ENCODE results near the gene HS6ST2. TPM values are rescaled to one million over a fixed set of nuclear protein-coding genes. Genes with fewer than 3 reads are reported as not detected.

Gene HS6ST2
- total and polyA plus RNA-seq, 4 experiments from 2014 or later: not detected

GRCh38 chrX:132634521-132634920 lies 323.9 kb downstream of the HS6ST2 start:
- Mint-ChIP-seq H3K9me3 (no peaks in the 10 kb centered on the region), H3K4me3 (no peak overlapping the region), H3K27me3 (peaks cover 0 to 3% of the 10 kb centered on the region in 2 donors), H3K27ac (no peak overlapping the region), H3K4me1 (peaks cover 0 to 2% (median 0%) of the 10 kb centered on the region in 4 donors), H3K36me3 (no peaks in the 10 kb centered on the region)
- H3K27ac ChIP-seq (ENCODE audit: low read depth, low read length): no peak overlapping the region
- no peak for DNase-seq
- no peak overlapping the region for H3K4me3 ChIP-seq (ENCODE audit: low read length in 2 of 2)
- intact Hi-C loops (cut with micrococcal nuclease): no loop called here
- no peaks in the 10 kb centered on the region for H3K27me3 ChIP-seq (ENCODE audit: insufficient read depth, low read length)
- CTCF ChIA-PET (ENCODE audit: partially characterized antibody): interaction anchor here (0.5 kb wide), 1 partner anchor 580 kb away, joined by 3 read pairs; no protein-coding TSS in a partner anchor
- no peaks in the 10 kb centered on the region for H3K9me3 ChIP-seq (ENCODE audit: control insufficient read depth in 1 of 2, low read length in 2 of 2)
- no peaks in the 10 kb centered on the region for H3K4me1 ChIP-seq (ENCODE audit: insufficient read depth, low read length)
- H3K36me3 ChIP-seq (ENCODE audit: insufficient read depth, low read length): no peaks in the 10 kb centered on the region
- POLR2A ChIA-PET (ENCODE audit: partially characterized antibody): no interaction called here

GRCh38 chrX:132631579-132632232 lies 326.7 kb downstream of the HS6ST2 start:
- DNase-seq: peak in 4 of 5 donors; percentile 18 to 37 (median 26)
- POLR2A ChIA-PET (ENCODE audit: partially characterized antibody): interaction anchor here (1.2 kb wide), 1 partner anchor 10 kb away, joined by 3 read pairs; no protein-coding TSS in a partner anchor
- intact Hi-C loops (cut with micrococcal nuclease): loop anchor here (1.0 kb wide), 4 partner anchors 339 to 790 kb away; no protein-coding TSS in a partner anchor
- Histone ChIP-seq H3K4me1 (ENCODE audit: insufficient read depth, low read length) (no peaks in the 10 kb centered on the region), H3K4me3 (ENCODE audit: low read length in 2 of 2) (no peak overlapping the region), H3K9me3 (ENCODE audit: control insufficient read depth in 1 of 2, low read length in 2 of 2) (no peaks in the 10 kb centered on the region), H3K27me3 (ENCODE audit: insufficient read depth, low read length) (no peaks in the 10 kb centered on the region), H3K36me3 (ENCODE audit: insufficient read depth, low read length) (no peaks in the 10 kb centered on the region), H3K27ac (ENCODE audit: low read depth, low read length) (no peak overlapping the region)
- no peaks in the 10 kb centered on the region for H3K36me3 Mint-ChIP-seq
- no peak overlapping the region for H3K4me3 Mint-ChIP-seq
- no peak overlapping the region for H3K27ac Mint-ChIP-seq
- H3K9me3 Mint-ChIP-seq: no peaks in the 10 kb centered on the region
- CTCF ChIA-PET (ENCODE audit: partially characterized antibody): interaction anchor here (0.7 to 2.7 kb wide), 11 partner anchors 10 to 804 kb away, joined by 3 to 30 read pairs (median 5); no protein-coding TSS in a partner anchor
- peaks cover 0 to 2% (median 0%) of the 10 kb centered on the region in 4 donors for H3K4me1 Mint-ChIP-seq
- peaks cover 0 to 3% of the 10 kb centered on the region in 2 donors for H3K27me3 Mint-ChIP-seq

DNA sequence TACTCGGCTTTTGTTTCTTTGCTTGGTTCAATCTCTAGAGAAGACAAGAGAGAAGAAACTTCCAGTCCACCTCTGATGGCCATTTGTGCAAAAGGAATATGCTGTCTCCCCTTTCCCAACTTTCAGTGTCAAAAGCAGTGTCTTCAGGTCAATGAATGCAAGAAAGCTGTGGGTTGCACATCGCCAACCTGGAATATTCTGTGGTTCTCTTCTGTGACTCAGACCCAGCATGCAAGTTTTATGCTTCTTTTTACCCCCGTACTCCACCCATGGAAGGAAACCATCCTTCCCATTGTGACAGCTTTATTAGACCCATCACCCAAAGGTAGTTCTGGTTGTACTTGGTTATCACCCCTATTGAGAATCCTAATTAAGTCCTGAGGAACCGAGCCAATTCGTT lies 334.0 kb downstream of the HS6ST2 start:
- no peaks in the 10 kb centered on the region for H3K9me3 ChIP-seq (ENCODE audit: control insufficient read depth in 1 of 2, low read length in 2 of 2)
- no peak overlapping the region for H3K4me3 ChIP-seq (ENCODE audit: low read length in 2 of 2)
- H3K36me3 ChIP-seq (ENCODE audit: insufficient read depth, low read length): no peaks in the 10 kb centered on the region
- no peaks in the 10 kb centered on the region for H3K27me3 Mint-ChIP-seq
- H3K4me3 Mint-ChIP-seq: no peak overlapping the region
- no peak overlapping the region for H3K27ac ChIP-seq (ENCODE audit: low read depth, low read length)
- no peaks in the 10 kb centered on the region for H3K36me3 Mint-ChIP-seq
- H3K27me3 ChIP-seq (ENCODE audit: insufficient read depth, low read length): no peaks in the 10 kb centered on the region
- CTCF ChIA-PET (ENCODE audit: partially characterized antibody): interaction anchor here (3.1 kb wide), 1 partner anchor 332 kb away, joined by 13 read pairs; no protein-coding TSS in a partner anchor
- H3K9me3 Mint-ChIP-seq: no peaks in the 10 kb centered on the region
- H3K4me1 ChIP-seq (ENCODE audit: insufficient read depth, low read length): no peaks in the 10 kb centered on the region
- H3K27ac Mint-ChIP-seq: no peak overlapping the region
- POLR2A ChIA-PET (ENCODE audit: partially characterized antibody): no interaction called here
- H3K4me1 Mint-ChIP-seq: no peaks in the 10 kb centered on the region
- no peak for DNase-seq
- intact Hi-C loops (cut with micrococcal nuclease): no loop called here

GRCh38 chrX:132623942-132624341 lies 334.5 kb downstream of the HS6ST2 start:
- no peaks in the 10 kb centered on the region for H3K9me3 ChIP-seq (ENCODE audit: control insufficient read depth in 1 of 2, low read length in 2 of 2)
- Mint-ChIP-seq H3K9me3 (no peaks in the 10 kb centered on the region), H3K4me1 (no peaks in the 10 kb centered on the region), H3K36me3 (no peaks in the 10 kb centered on the region), H3K27ac (no peak overlapping the region), H3K4me3 (no peak overlapping the region), H3K27me3 (no peaks in the 10 kb centered on the region)
- H3K27me3 ChIP-seq (ENCODE audit: insufficient read depth, low read length): no peaks in the 10 kb centered on the region
- DNase-seq: no peak
- no peaks in the 10 kb centered on the region for H3K36me3 ChIP-seq (ENCODE audit: insufficient read depth, low read length)
- CTCF ChIA-PET (ENCODE audit: partially characterized antibody): interaction anchor here (3.1 kb wide), 1 partner anchor 331 kb away, joined by 13 read pairs; no protein-coding TSS in a partner anchor
- intact Hi-C loops (cut with micrococcal nuclease): no loop called here
- H3K27ac ChIP-seq (ENCODE audit: low read depth, low read length): no peak overlapping the region
- no peak overlapping the region for H3K4me3 ChIP-seq (ENCODE audit: low read length in 2 of 2)
- POLR2A ChIA-PET (ENCODE audit: partially characterized antibody): no interaction called here
- no peaks in the 10 kb centered on the region for H3K4me1 ChIP-seq (ENCODE audit: insufficient read depth, low read length)

GRCh38 chrX:132623300-132623699 lies 335.1 kb downstream of the HS6ST2 start:
- H3K4me1 Mint-ChIP-seq: no peaks in the 10 kb centered on the region
- H3K27me3 Mint-ChIP-seq: no peaks in the 10 kb centered on the region
- H3K27me3 ChIP-seq (ENCODE audit: insufficient read depth, low read length): no peaks in the 10 kb centered on the region
- no peak overlapping the region for H3K27ac ChIP-seq (ENCODE audit: low read depth, low read length)
- H3K9me3 Mint-ChIP-seq: no peaks in the 10 kb centered on the region
- H3K4me3 Mint-ChIP-seq: no peak overlapping the region
- no peaks in the 10 kb centered on the region for H3K9me3 ChIP-seq (ENCODE audit: control insufficient read depth in 1 of 2, low read length in 2 of 2)
- no peaks in the 10 kb centered on the region for H3K4me1 ChIP-seq (ENCODE audit: insufficient read depth, low read length)
- ChIA-PET POLR2A (ENCODE audit: partially characterized antibody) (no interaction called here), CTCF (ENCODE audit: partially characterized antibody) (interaction anchor here (1.3 to 3.1 kb wide), 3 partner anchors 9 to 330 kb away, joined by 3 to 13 read pairs (median 9); no protein-coding TSS in a partner anchor)
- H3K4me3 ChIP-seq (ENCODE audit: low read length in 2 of 2): no peak overlapping the region
- intact Hi-C loops (cut with micrococcal nuclease): no loop called here
- no peaks in the 10 kb centered on the region for H3K36me3 Mint-ChIP-seq
- H3K36me3 ChIP-seq (ENCODE audit: insufficient read depth, low read length): no peaks in the 10 kb centered on the region
- no peak for DNase-seq
- no peak overlapping the region for H3K27ac Mint-ChIP-seq

DNA sequence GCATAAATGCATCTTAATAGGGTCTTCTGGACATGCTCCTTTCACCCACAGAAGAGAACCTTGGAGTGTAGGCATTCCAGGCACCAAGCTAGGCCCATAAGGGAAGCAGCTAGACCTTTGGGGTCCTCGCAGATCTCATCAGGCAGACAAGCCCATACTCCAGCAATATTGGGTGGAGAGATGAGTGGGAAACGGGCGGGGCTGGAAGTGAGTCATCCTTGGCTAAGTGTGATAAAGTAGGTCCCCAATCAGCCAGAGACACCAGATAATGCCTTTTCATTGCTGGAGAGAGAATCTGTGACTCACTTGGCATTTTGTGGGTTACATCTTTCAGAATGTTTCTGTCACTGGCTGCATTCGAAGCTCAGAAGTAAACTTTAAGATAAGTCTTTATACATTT lies 336.3 kb downstream of the HS6ST2 start:
- CTCF ChIA-PET (ENCODE audit: partially characterized antibody): interaction anchor here (0.6 to 3.1 kb wide), 5 partner anchors 7 to 362 kb away, joined by 3 to 13 read pairs (median 5); no protein-coding TSS in a partner anchor
- intact Hi-C loops (cut with micrococcal nuclease): no loop called here
- Mint-ChIP-seq H3K4me3 (no peak overlapping the region), H3K4me1 (no peaks in the 10 kb centered on the region), H3K36me3 (no peaks in the 10 kb centered on the region), H3K27me3 (no peaks in the 10 kb centered on the region), H3K27ac (peak overlapping the region in 1 of 7 donors; percentile 10), H3K9me3 (no peaks in the 10 kb centered on the region)
- DNase-seq: no peak
- H3K27ac ChIP-seq (ENCODE audit: low read depth, low read length): no peak overlapping the region
- no peaks in the 10 kb centered on the region for H3K36me3 ChIP-seq (ENCODE audit: insufficient read depth, low read length)
- no peaks in the 10 kb centered on the region for H3K27me3 ChIP-seq (ENCODE audit: insufficient read depth, low read length)
- no peaks in the 10 kb centered on the region for H3K9me3 ChIP-seq (ENCODE audit: control insufficient read depth in 1 of 2, low read length in 2 of 2)
- H3K4me1 ChIP-seq (ENCODE audit: insufficient read depth, low read length): no peaks in the 10 kb centered on the region
- H3K4me3 ChIP-seq (ENCODE audit: low read length in 2 of 2): no peak overlapping the region
- POLR2A ChIA-PET (ENCODE audit: partially characterized antibody): interaction anchor here (0.5 to 1.6 kb wide), 2 partner anchors 9 to 360 kb away, joined by 3 read pairs; no protein-coding TSS in a partner anchor

DNA sequence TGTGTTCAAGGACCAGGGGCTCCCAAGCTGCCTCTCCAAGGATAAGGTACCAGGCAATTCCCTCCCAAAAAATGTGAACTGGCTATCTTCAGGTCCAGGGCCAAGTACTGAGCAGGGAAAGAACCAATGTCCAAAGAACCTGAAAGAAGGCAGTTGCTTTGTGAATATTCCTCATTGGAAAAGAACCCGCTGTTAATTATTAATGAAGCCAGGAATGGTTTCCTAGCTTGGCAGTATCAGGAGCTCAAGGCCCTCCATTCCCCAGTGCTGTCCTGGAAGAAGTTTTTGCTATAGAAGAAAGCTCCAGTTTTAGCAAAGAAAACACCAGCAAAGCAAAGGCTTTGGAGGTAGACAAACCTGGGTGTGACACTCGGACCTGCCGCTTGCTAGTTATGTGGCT lies 339.6 kb downstream of the HS6ST2 start:
- no peaks in the 10 kb centered on the region for H3K4me1 ChIP-seq (ENCODE audit: insufficient read depth, low read length)
- Mint-ChIP-seq H3K27ac (no peak overlapping the region), H3K4me1 (no peaks in the 10 kb centered on the region), H3K9me3 (no peaks in the 10 kb centered on the region), H3K4me3 (no peak overlapping the region), H3K36me3 (no peaks in the 10 kb centered on the region), H3K27me3 (no peaks in the 10 kb centered on the region)
- POLR2A ChIA-PET (ENCODE audit: partially characterized antibody): no interaction called here
- no peak for DNase-seq
- H3K36me3 ChIP-seq (ENCODE audit: insufficient read depth, low read length): no peaks in the 10 kb centered on the region
- intact Hi-C loops (cut with micrococcal nuclease): loop anchor here (5.0 kb wide), 2 partner anchors 527 to 777 kb away; no protein-coding TSS in a partner anchor
- no peaks in the 10 kb centered on the region for H3K27me3 ChIP-seq (ENCODE audit: insufficient read depth, low read length)
- CTCF ChIA-PET (ENCODE audit: partially characterized antibody): interaction anchor here (1.0 to 3.9 kb wide), 2 partner anchors 127 to 326 kb away, joined by 3 to 17 read pairs; no protein-coding TSS in a partner anchor
- H3K27ac ChIP-seq (ENCODE audit: low read depth, low read length): no peak overlapping the region
- no peaks in the 10 kb centered on the region for H3K9me3 ChIP-seq (ENCODE audit: control insufficient read depth in 1 of 2, low read length in 2 of 2)
- no peak overlapping the region for H3K4me3 ChIP-seq (ENCODE audit: low read length in 2 of 2)

Data from CD4-positive, alpha-beta memory T cell (primary cell).